HepG2 (cell line): ENCODE results near the gene ZCCHC10. TPM values are rescaled to one million over a fixed set of nuclear protein-coding genes. Genes with fewer than 3 reads are reported as not detected.

ENCODE experiments used
- BATF2 ChIP-seq: sonication (generic); formaldehyde crosslinking; IDR thresholded peaks from 2 replicates; pipeline ENCODE4 v1.8.0; 2022; ENCODE audit warnings: mild to moderate bottlenecking, missing genetic modification reagents, moderate library complexity
- CAMTA2 ChIP-seq: sonication (generic); formaldehyde crosslinking; IDR thresholded peaks from 2 replicates; pipeline ENCODE4 v1.4.0; 2020; ENCODE audit warnings: mild to moderate bottlenecking, missing genetic modification reagents, borderline replicate concordance
- GLI4 ChIP-seq: sonication (generic); formaldehyde crosslinking; IDR thresholded peaks from 2 replicates; pipeline ENCODE4 v1.5.1; 2020; ENCODE audit warnings: missing genetic modification reagents, mild to moderate bottlenecking, moderate library complexity, borderline replicate concordance
- HDAC6 ChIP-seq: fragments of 200-600 bp; sonication (generic); IDR thresholded peaks from 2 replicates; pipeline ENCODE4 v1.7.0; 2017; ENCODE audit warnings: mild to moderate bottlenecking, antibody characterized with exemption, low read length, low read depth
- HMG20B ChIP-seq: conservative IDR thresholded peaks from 2 replicates; pipeline ENCODE4 v1.6.1; 2016; ENCODE audit warnings: missing genetic modification reagents, missing compliant biosample characterization
- NFYC ChIP-seq: IDR thresholded peaks from 2 replicates; pipeline ENCODE4 v1.6.1; 2016; ENCODE audit warnings: missing genetic modification reagents, missing compliant biosample characterization
- POLR2AphosphoS2 ChIP-seq: IDR thresholded peaks from 2 replicates; pipeline ENCODE4 v1.6.1; 2011; ENCODE audit warnings: low read depth, low read length, improper control_type of control experiment
- TOPORS ChIP-seq: sonication (generic); formaldehyde crosslinking; IDR thresholded peaks from 2 replicates; pipeline ENCODE4 v1.8.0; 2023; ENCODE audit warnings: mild to moderate bottlenecking, missing genetic modification reagents
- ZNF235 ChIP-seq: sonication (generic); formaldehyde crosslinking; IDR thresholded peaks from 2 replicates; pipeline ENCODE4 v1.8.1; 2023; ENCODE audit warnings: mild to moderate bottlenecking, missing genetic modification reagents, borderline replicate concordance
- ZNF264 ChIP-seq: sonication (generic); formaldehyde crosslinking; IDR thresholded peaks from 2 replicates; pipeline ENCODE4 v1.4.0; 2020; ENCODE audit warnings: missing genetic modification reagents
- ZNF274 ChIP-seq: sonication (generic); formaldehyde crosslinking; IDR thresholded peaks from 2 replicates; pipeline ENCODE4 v1.5.1; 2020; ENCODE audit warnings: mild to moderate bottlenecking, missing genetic modification reagents
- ZNF276 ChIP-seq: sonication (generic); formaldehyde crosslinking; IDR thresholded peaks from 2 replicates; pipeline ENCODE4 v1.4.0; 2020; ENCODE audit warnings: mild to moderate bottlenecking, low read depth, missing genetic modification reagents
- ZNF572 ChIP-seq: sonication (generic); formaldehyde crosslinking; IDR thresholded peaks from 2 replicates; pipeline ENCODE4 v1.5.1; 2020; ENCODE audit warnings: mild to moderate bottlenecking, missing genetic modification reagents
- ZNF619 ChIP-seq: sonication (generic); formaldehyde crosslinking; IDR thresholded peaks from 2 replicates; pipeline ENCODE4 v1.4.0; 2020; ENCODE audit warnings: mild to moderate bottlenecking, missing genetic modification reagents
- ZNF780A ChIP-seq: sonication (generic); formaldehyde crosslinking; IDR thresholded peaks from 2 replicates; pipeline ENCODE4 v1.8.0; 2022; ENCODE audit warnings: mild to moderate bottlenecking, missing genetic modification reagents, moderate library complexity
- polyA plus RNA-seq, 8 experiments: library from polyadenylated mRNA; depleted of rRNA in 3 of 8; stranded (reverse) in 7 of 8; unstranded in 1 of 8; fragments of >200 nt; fragmentation: Illumina TruSeq in 4 of 8; extraction: Trizol in 4 of 8; gene quantifications; 2 replicates each; pipeline versions ENCODE4 v1.2.1 to v1.2.3, GENCODE V29; 2011 to 2016; ENCODE audit warnings: low read depth in 4 of 8, missing spikeins in 1 of 8, mixed read lengths in 1 of 8; ENCODE audit not compliant: insufficient read depth in 1 of 8
- total RNA-seq, 5 experiments: library from RNA; depleted of rRNA; stranded (reverse); fragments of >200 nt; fragmentation: Illumina TruSeq; extraction: Trizol; gene quantifications; 2 replicates each; pipeline ENCODE4 v1.2.3, GENCODE V29; 2016; ENCODE audit warnings: low read depth in 1 of 5
- TF ChIP-seq, protein P1 (sequence below): IDR thresholded peaks from 2 replicates; pipeline ENCODE4 v1.4.0; 2020; ENCODE audit warnings: mild to moderate bottlenecking, missing genetic modification reagents
- TF ChIP-seq, protein P2 (sequence below): sonication (generic); formaldehyde crosslinking; IDR thresholded peaks from 2 replicates; pipeline ENCODE4 v1.5.0; 2020; ENCODE audit warnings: mild to moderate bottlenecking, missing genetic modification reagents, borderline replicate concordance

The ZCCHC10 gene
- total and polyA plus RNA-seq, 2 of the 13 experiments (the other 11 are each of a cell fraction or from before 2014, with no cell fraction given): 40.7 to 48.2 TPM

GRCh38 chr5:133052317-133053175, 26.2 kb upstream of the ZCCHC10 start (continued):
- TF ChIP-seq, protein P1, sequence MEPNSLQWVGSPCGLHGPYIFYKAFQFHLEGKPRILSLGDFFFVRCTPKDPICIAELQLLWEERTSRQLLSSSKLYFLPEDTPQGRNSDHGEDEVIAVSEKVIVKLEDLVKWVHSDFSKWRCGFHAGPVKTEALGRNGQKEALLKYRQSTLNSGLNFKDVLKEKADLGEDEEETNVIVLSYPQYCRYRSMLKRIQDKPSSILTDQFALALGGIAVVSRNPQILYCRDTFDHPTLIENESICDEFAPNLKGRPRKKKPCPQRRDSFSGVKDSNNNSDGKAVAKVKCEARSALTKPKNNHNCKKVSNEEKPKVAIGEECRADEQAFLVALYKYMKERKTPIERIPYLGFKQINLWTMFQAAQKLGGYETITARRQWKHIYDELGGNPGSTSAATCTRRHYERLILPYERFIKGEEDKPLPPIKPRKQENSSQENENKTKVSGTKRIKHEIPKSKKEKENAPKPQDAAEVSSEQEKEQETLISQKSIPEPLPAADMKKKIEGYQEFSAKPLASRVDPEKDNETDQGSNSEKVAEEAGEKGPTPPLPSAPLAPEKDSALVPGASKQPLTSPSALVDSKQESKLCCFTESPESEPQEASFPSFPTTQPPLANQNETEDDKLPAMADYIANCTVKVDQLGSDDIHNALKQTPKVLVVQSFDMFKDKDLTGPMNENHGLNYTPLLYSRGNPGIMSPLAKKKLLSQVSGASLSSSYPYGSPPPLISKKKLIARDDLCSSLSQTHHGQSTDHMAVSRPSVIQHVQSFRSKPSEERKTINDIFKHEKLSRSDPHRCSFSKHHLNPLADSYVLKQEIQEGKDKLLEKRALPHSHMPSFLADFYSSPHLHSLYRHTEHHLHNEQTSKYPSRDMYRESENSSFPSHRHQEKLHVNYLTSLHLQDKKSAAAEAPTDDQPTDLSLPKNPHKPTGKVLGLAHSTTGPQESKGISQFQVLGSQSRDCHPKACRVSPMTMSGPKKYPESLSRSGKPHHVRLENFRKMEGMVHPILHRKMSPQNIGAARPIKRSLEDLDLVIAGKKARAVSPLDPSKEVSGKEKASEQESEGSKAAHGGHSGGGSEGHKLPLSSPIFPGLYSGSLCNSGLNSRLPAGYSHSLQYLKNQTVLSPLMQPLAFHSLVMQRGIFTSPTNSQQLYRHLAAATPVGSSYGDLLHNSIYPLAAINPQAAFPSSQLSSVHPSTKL (CRISPR knock-in tag): peak; percentile 46
- no peak for TF ChIP-seq ZNF780A
- TF ChIP-seq NFYC (CRISPR knock-in tag): no peak
- TF ChIP-seq CAMTA2 (CRISPR knock-in tag): no peak
- no peak; the same call in 1 of the 2 replicates for TF ChIP-seq ZNF274 (CRISPR knock-in tag)
- 0 out of 2 replicates have a peak, but pooled peaks have one; percentile 66 for TF ChIP-seq ZNF619 (CRISPR knock-in tag)
- TF ChIP-seq ZNF264 (CRISPR knock-in tag): no peak
- TF ChIP-seq, protein P2, sequence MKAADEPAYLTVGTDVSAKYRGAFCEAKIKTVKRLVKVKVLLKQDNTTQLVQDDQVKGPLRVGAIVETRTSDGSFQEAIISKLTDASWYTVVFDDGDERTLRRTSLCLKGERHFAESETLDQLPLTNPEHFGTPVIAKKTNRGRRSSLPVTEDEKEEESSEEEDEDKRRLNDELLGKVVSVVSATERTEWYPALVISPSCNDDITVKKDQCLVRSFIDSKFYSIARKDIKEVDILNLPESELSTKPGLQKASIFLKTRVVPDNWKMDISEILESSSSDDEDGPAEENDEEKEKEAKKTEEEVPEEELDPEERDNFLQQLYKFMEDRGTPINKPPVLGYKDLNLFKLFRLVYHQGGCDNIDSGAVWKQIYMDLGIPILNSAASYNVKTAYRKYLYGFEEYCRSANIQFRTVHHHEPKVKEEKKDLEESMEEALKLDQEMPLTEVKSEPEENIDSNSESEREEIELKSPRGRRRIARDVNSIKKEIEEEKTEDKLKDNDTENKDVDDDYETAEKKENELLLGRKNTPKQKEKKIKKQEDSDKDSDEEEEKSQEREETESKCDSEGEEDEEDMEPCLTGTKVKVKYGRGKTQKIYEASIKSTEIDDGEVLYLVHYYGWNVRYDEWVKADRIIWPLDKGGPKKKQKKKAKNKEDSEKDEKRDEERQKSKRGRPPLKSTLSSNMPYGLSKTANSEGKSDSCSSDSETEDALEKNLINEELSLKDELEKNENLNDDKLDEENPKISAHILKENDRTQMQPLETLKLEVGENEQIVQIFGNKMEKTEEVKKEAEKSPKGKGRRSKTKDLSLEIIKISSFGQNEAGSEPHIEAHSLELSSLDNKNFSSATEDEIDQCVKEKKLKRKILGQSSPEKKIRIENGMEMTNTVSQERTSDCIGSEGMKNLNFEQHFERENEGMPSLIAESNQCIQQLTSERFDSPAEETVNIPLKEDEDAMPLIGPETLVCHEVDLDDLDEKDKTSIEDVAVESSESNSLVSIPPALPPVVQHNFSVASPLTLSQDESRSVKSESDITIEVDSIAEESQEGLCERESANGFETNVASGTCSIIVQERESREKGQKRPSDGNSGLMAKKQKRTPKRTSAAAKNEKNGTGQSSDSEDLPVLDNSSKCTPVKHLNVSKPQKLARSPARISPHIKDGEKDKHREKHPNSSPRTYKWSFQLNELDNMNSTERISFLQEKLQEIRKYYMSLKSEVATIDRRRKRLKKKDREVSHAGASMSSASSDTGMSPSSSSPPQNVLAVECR: peak; percentile 8; the same call in 1 of the 2 replicates
- TF ChIP-seq TOPORS (CRISPR knock-in tag): no peak
- TF ChIP-seq ZNF572: no peak
- TF ChIP-seq ZNF235 (CRISPR knock-in tag): no peak; the same call in 1 of the 2 replicates
- no peak for TF ChIP-seq POLR2AphosphoS2
- TF ChIP-seq BATF2 (CRISPR knock-in tag): no peak
- no peak for TF ChIP-seq GLI4
- TF ChIP-seq ZNF276 (CRISPR knock-in tag): no peak
- no peak for TF ChIP-seq HMG20B (CRISPR knock-in tag)
- TF ChIP-seq HDAC6: no peak
